GM12878 (cell line): ENCODE measurements around the gene NSDHL. TPM values are rescaled to one million over a fixed set of nuclear protein-coding genes. Genes with fewer than 3 reads are reported as not detected.

Experiments
- ATAC-seq: fragments of 200-7000 bp; cut with Tn5 transposase; 3 replicates; pipeline ENCODE4 v1.9.1; 2020; ENCODE audit warnings: mild to moderate bottlenecking, moderate library complexity
- BruUV-seq: library from RNA; stranded (reverse); fragments of 400-500 nt; replicated peaks from 2 replicates; lab custom pipeline; 2021; lab: Mats Ljungman, UMichigan
- CTCF ChIA-PET: fragments of 300-600 bp; sonication (Branson Sonifier 250); formaldehyde crosslinking; extraction: SDS; loops from one replicate; lab custom pipeline; 2021; ENCODE audit warnings: inconsistent platforms; lab: Yijun Ruan, JAX
- POLR2A ChIA-PET: fragments of 350-600 bp; formaldehyde crosslinking; extraction: SDS; loops from one replicate; lab custom pipeline; 2021; ENCODE audit warnings: inconsistent platforms; lab: Charles Lee
- RAD21 ChIA-PET: fragments of 300-600 bp; sonication (Branson Sonifier 250); formaldehyde crosslinking; loops from one replicate; lab custom pipeline; 2023; ENCODE audit warnings: antibody characterized with exemption; ENCODE audit not compliant: unreplicated experiment; lab: Charles Lee
- SMC1A ChIA-PET: fragments of 300-600 bp; sonication (Branson Sonifier 250); formaldehyde crosslinking; loops from one replicate; lab custom pipeline; 2023; ENCODE audit not compliant: unreplicated experiment, uncharacterized antibody; lab: Charles Lee
- DNase-seq: peaks from one replicate; pipeline ENCODE4 v3.0.0-alpha.2; 2011; ENCODE audit warnings: low read depth, low spot score
- FAIRE-seq: peaks from 3 replicates; lab custom pipeline; 2011; peaks lifted over from hg19 to GRCh38; lab: Jason Lieb, UNC
- H2AFZ ChIP-seq: 2 replicates; pipeline ENCODE4 v1.6.0; 2011; ENCODE audit warnings: low read depth, low read length, control low read depth; ENCODE audit not compliant: control insufficient read depth
- H3K27ac ChIP-seq: 2 replicates; pipeline ENCODE4 v1.5.1; 2011; ENCODE audit warnings: control low read depth; ENCODE audit not compliant: control insufficient read depth, insufficient read depth
- H3K27me3 ChIP-seq, 2 experiments: replicated peaks in 1 of 2; 2 replicates each; pipeline versions ENCODE4 v1.6.0 to v1.6.1; 2011; ENCODE audit warnings: low read length in 1 of 2; ENCODE audit not compliant: control insufficient read depth in 2 of 2, insufficient read depth in 2 of 2
- H3K36me3 ChIP-seq, 2 experiments: 2 replicates each; pipeline ENCODE4 v1.5.1; 2011; ENCODE audit warnings: low read length in 1 of 2; ENCODE audit not compliant: control insufficient read depth in 2 of 2, insufficient read depth in 2 of 2
- H3K4me1 ChIP-seq: 2 replicates; pipeline ENCODE4 v1.6.1; 2011; ENCODE audit warnings: mild to moderate bottlenecking, low read length, moderate library complexity, mixed read lengths; ENCODE audit not compliant: control insufficient read depth, insufficient read depth
- H3K4me2 ChIP-seq: 2 replicates; pipeline ENCODE4 v1.6.0; 2011; ENCODE audit warnings: control low read depth; ENCODE audit not compliant: control insufficient read depth, insufficient read depth
- H3K4me3 ChIP-seq: fragments of 200-600 bp; sonication (generic); 2 replicates; pipeline ENCODE4 v1.5.1; 2016
- H3K79me2 ChIP-seq: 2 replicates; pipeline ENCODE4 v1.6.0; 2011; ENCODE audit warnings: low read length; ENCODE audit not compliant: control insufficient read depth, insufficient read depth
- H3K9ac ChIP-seq: 2 replicates; pipeline ENCODE4 v1.8.0; 2011; ENCODE audit warnings: low read length, control low read depth, mixed read lengths; ENCODE audit not compliant: control insufficient read depth, insufficient read depth
- H3K9me3 ChIP-seq: replicated peaks from 3 replicates; pipeline ENCODE4 v1.5.1; 2011; ENCODE audit warnings: mild to moderate bottlenecking, low read length; ENCODE audit not compliant: control insufficient read depth, insufficient read depth
- H4K20me1 ChIP-seq: 2 replicates; pipeline ENCODE4 v1.6.0; 2011; ENCODE audit not compliant: control insufficient read depth, insufficient read depth
- HSF1 ChIP-seq: fragments of 150-350 bp; IDR thresholded peaks from 2 replicates; pipeline ENCODE4 v1.6.1; 2014; ENCODE audit warnings: mild to moderate bottlenecking, low read depth, low read length
- KLF5 ChIP-seq: fragments of 450-650 bp; IDR thresholded peaks from 2 replicates; pipeline ENCODE4 v1.6.1; 2014; ENCODE audit warnings: mild to moderate bottlenecking; ENCODE audit not compliant: partially characterized antibody
- NFXL1 ChIP-seq: fragments of 450-650 bp; IDR thresholded peaks from 2 replicates; pipeline ENCODE4 v1.6.1; 2017; ENCODE audit warnings: antibody characterized with exemption, mild to moderate bottlenecking, borderline replicate concordance
- NR2F1 ChIP-seq: fragments of 450-650 bp; conservative IDR thresholded peaks from 2 replicates; pipeline ENCODE4 v1.6.1; 2017; ENCODE audit warnings: mild to moderate bottlenecking
- PAX8 ChIP-seq: fragments of 450-650 bp; IDR thresholded peaks from 2 replicates; pipeline ENCODE4 v1.6.1; 2017; ENCODE audit warnings: mild to moderate bottlenecking, moderate library complexity
- RAD21 ChIP-seq: IDR thresholded peaks from 2 replicates; pipeline ENCODE4 v1.6.1; 2011; ENCODE audit warnings: mild to moderate bottlenecking, low read depth, low read length, moderate library complexity; ENCODE audit not compliant: insufficient read depth
- RELB ChIP-seq: fragments of 450-650 bp; IDR thresholded peaks from 2 replicates; pipeline ENCODE4 v1.6.1; 2017; ENCODE audit warnings: low read depth, mild to moderate bottlenecking, moderate library complexity
- TCF12 ChIP-seq: IDR thresholded peaks from 2 replicates; pipeline ENCODE4 v1.6.1; 2011; ENCODE audit warnings: low read depth, mild to moderate bottlenecking, low read length
- ZNF592 ChIP-seq: fragments of 450-650 bp; IDR thresholded peaks from 2 replicates; pipeline ENCODE4 v1.6.1; 2017; ENCODE audit warnings: mild to moderate bottlenecking, moderate library complexity
- WGBS: methylation state at CpG from one replicate; pipeline ENCODE4 v1.1.6; 2016; ENCODE audit warnings: low lambda C conversion rate; ENCODE audit not compliant: insufficient replicate concordance, insufficient coverage; ENCODE audit errors: missing lambda C conversion rate; 5-methylcytosine and 5-hydroxymethylcytosine counted together
- in situ Hi-C: fragments of 300-500 bp; cut with MboI; formaldehyde crosslinking; loops from 9 replicates; pipeline ENCODE4 v1.14.3; 2018; ENCODE audit warnings: mixed read lengths
- intact Hi-C: fragments of 100-400 bp; cut with micrococcal nuclease; formaldehyde crosslinking; loops from one replicate; pipeline ENCODE4 v1.14.2; 2022; ENCODE audit not compliant: unreplicated experiment
- polyA plus RNA-seq, 11 experiments: library from polyadenylated mRNA; depleted of rRNA in 4 of 11; unstranded in 6 of 11; stranded (reverse) in 5 of 11; fragments of >200 nt; fragmentation: Nextera tagmentation in 4 of 11; fragmentation: Illumina TruSeq in 1 of 11; extraction: Ambion mirVana in 4 of 11; extraction: Trizol in 1 of 11; gene quantifications; 1 replicate in 1 of 11; 2 replicates in 10 of 11; pipeline versions ENCODE4 v1.2.1 to v1.2.3, GENCODE V29; 2011 to 2016; ENCODE audit warnings: inconsistent platforms in 2 of 11, missing spikeins in 2 of 11, low read depth in 1 of 11
- total RNA-seq, 4 experiments: library from RNA; depleted of rRNA in 3 of 4; stranded (reverse); fragments of >200 nt in 3 of 4; fragmentation: Illumina TruSeq in 1 of 4; extraction: Trizol in 1 of 4; gene quantifications; 2 replicates each; pipeline versions ENCODE4 v1.2.1 to v1.2.3, GENCODE V29; 2013 to 2021

The NSDHL gene
- total and polyA plus RNA-seq, 10 of the 15 experiments (the other 5 are each of a cell fraction or from before 2014, with no cell fraction given) = 16.9 to 37.1 (median 26.9) TPM

GRCh38 chrX:152898442-152898841 lies 67.6 kb downstream of the NSDHL start:
- DNase-seq = no peak
- RAD21 ChIA-PET = no interaction called here
- Histone ChIP-seq H4K20me1 (no peaks in the 10 kb centered on the region), H3K9ac (no peak overlapping the region), H3K27me3 (no peaks in the 10 kb centered on the region; a peak in 1 of 4 replicates), H3K4me1 (no peaks in the 10 kb centered on the region), H3K4me3 (no peak overlapping the region), H3K79me2 (no peaks in the 10 kb centered on the region), H3K9me3 (no peaks in the 10 kb centered on the region), H3K36me3 (no peaks in the 10 kb centered on the region), H2AFZ (no peak overlapping the region), H3K4me2 (no peak overlapping the region), H3K27ac (no peak overlapping the region)
- FAIRE-seq = no peak
- TF ChIP-seq TCF12 (no peak), PAX8 (no peak)
- in situ Hi-C loops = no loop called here
- BruUV-seq = no TSS peak
- ATAC-seq = no peak
- WGBS = 49% methylated on average over 10 of the region's 10 CpGs
- intact Hi-C loops = no loop called here
- POLR2A ChIA-PET = no interaction called here
- CTCF ChIA-PET = no interaction called here
- SMC1A ChIA-PET = no interaction called here

GRCh38 chrX:152899111-152899873 lies 68.4 kb downstream of the NSDHL start:
- Histone ChIP-seq H3K27me3 (no peaks in the 10 kb centered on the region; a peak in 1 of 4 replicates), H4K20me1 (no peaks in the 10 kb centered on the region), H3K9me3 (no peaks in the 10 kb centered on the region), H3K27ac (no peak overlapping the region), H3K9ac (no peak overlapping the region), H3K4me1 (no peaks in the 10 kb centered on the region), H3K36me3 (no peaks in the 10 kb centered on the region), H3K4me3 (no peak overlapping the region), H2AFZ (no peak overlapping the region), H3K79me2 (no peaks in the 10 kb centered on the region), H3K4me2 (no peak overlapping the region)
- DNase-seq (no peak), FAIRE-seq (no peak), ATAC-seq (no peak)
- 37% methylated on average over 16 of the region's 16 CpGs for WGBS
- in situ Hi-C loops = no loop called here
- SMC1A ChIA-PET = no interaction called here
- intact Hi-C loops = no loop called here
- RAD21 ChIA-PET = no interaction called here
- CTCF ChIA-PET = no interaction called here
- POLR2A ChIA-PET = no interaction called here
- BruUV-seq = no TSS peak
- TF ChIP-seq RELB = no peak
- no peak for TF ChIP-seq NR2F1
- TF ChIP-seq NFXL1 = no peak
- TF ChIP-seq RAD21 = no peak
- no peak for TF ChIP-seq ZNF592
- TF ChIP-seq KLF5 = no peak
- no peak for TF ChIP-seq HSF1
